SK-N-SH treated with all-trans-retinoic acid at 6 μM for 48 hours (cell line): ENCODE measurements around the gene DROSHA.

Source experiments
- CREB5 ChIP-seq: fragments of 250-450 bp; sonication (Bioruptor Pico); IDR thresholded peaks from 2 replicates; pipeline ENCODE4 v1.5.1; 2020; ENCODE audit warnings: low read depth, mild to moderate bottlenecking, moderate library complexity
- GLIS3 ChIP-seq: fragments of 250-450 bp; sonication (Bioruptor Pico); IDR thresholded peaks from 2 replicates; pipeline ENCODE4 v1.5.0; 2020; ENCODE audit warnings: mild to moderate bottlenecking, moderate library complexity
- RARB ChIP-seq: fragments of 250-450 bp; sonication (Bioruptor Pico); IDR thresholded peaks from 2 replicates; pipeline ENCODE4 v1.8.0; 2021; ENCODE audit warnings: mild to moderate bottlenecking, moderate library complexity
- SNAI2 ChIP-seq: fragments of 250-450 bp; sonication (Bioruptor Pico); IDR thresholded peaks from 2 replicates; pipeline ENCODE4 v1.5.0; 2020; ENCODE audit warnings: mild to moderate bottlenecking, moderate library complexity
- ZFP3 ChIP-seq: fragments of 250-450 bp; sonication (Bioruptor Pico); IDR thresholded peaks from 2 replicates; pipeline ENCODE4 v1.5.0; 2020; ENCODE audit warnings: mild to moderate bottlenecking, moderate library complexity
- ZFP30 ChIP-seq: fragments of 450-650 bp; formaldehyde crosslinking; IDR thresholded peaks from 2 replicates; pipeline ENCODE4 v1.5.0; 2022; ENCODE audit warnings: mild to moderate bottlenecking, moderate library complexity
- ZNF565 ChIP-seq: fragments of 450-650 bp; formaldehyde crosslinking; conservative IDR thresholded peaks from 2 replicates; pipeline ENCODE4 v1.5.0; 2020; ENCODE audit warnings: low read depth, mild to moderate bottlenecking, moderate library complexity
- ZNF8 ChIP-seq: fragments of 450-650 bp; formaldehyde crosslinking; IDR thresholded peaks from 2 replicates; pipeline ENCODE4 v1.5.0; 2020; ENCODE audit warnings: mild to moderate bottlenecking, moderate library complexity
- TF ChIP-seq, protein P1 (sequence below): fragments of 250-450 bp; sonication (Bioruptor Pico); IDR thresholded peaks from 2 replicates; pipeline ENCODE4 v1.5.1; 2021; ENCODE audit warnings: mild to moderate bottlenecking, moderate library complexity
- TF ChIP-seq, protein P2 (sequence below): fragments of 250-450 bp; sonication (Bioruptor Pico); IDR thresholded peaks from 2 replicates; pipeline ENCODE4 v1.8.0; 2020; ENCODE audit warnings: mild to moderate bottlenecking, moderate library complexity, borderline replicate concordance

DNA sequence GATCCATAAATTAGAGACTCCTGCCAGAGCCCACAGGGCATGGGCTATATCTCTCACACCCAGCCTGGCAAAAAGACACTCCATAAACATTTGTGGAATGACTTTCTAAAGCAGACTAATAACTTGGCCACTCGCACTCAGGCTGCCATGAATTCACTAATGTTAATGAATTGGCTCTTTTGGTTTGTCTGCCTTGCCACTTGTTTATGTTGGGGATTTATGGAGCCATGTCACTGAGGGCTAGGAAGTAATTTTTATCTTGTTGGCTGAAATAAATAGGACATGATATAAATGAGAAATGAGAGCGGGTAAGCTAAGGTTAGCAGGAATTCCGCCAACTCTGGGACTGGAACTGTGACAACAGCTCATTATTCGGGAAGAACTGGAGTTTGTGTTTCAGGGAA lies 55.2 kb downstream of the DROSHA start:
- TF ChIP-seq, protein P1, sequence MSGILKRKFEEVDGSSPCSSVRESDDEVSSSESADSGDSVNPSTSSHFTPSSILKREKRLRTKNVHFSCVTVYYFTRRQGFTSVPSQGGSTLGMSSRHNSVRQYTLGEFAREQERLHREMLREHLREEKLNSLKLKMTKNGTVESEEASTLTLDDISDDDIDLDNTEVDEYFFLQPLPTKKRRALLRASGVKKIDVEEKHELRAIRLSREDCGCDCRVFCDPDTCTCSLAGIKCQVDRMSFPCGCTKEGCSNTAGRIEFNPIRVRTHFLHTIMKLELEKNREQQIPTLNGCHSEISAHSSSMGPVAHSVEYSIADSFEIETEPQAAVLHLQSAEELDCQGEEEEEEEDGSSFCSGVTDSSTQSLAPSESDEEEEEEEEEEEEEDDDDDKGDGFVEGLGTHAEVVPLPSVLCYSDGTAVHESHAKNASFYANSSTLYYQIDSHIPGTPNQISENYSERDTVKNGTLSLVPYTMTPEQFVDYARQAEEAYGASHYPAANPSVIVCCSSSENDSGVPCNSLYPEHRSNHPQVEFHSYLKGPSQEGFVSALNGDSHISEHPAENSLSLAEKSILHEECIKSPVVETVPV (CRISPR knock-in tag) = no peak
- TF ChIP-seq, protein P2, sequence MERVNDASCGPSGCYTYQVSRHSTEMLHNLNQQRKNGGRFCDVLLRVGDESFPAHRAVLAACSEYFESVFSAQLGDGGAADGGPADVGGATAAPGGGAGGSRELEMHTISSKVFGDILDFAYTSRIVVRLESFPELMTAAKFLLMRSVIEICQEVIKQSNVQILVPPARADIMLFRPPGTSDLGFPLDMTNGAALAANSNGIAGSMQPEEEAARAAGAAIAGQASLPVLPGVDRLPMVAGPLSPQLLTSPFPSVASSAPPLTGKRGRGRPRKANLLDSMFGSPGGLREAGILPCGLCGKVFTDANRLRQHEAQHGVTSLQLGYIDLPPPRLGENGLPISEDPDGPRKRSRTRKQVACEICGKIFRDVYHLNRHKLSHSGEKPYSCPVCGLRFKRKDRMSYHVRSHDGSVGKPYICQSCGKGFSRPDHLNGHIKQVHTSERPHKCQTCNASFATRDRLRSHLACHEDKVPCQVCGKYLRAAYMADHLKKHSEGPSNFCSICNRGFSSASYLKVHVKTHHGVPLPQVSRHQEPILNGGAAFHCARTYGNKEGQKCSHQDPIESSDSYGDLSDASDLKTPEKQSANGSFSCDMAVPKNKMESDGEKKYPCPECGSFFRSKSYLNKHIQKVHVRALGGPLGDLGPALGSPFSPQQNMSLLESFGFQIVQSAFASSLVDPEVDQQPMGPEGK (CRISPR knock-in tag) = no peak; the same call in 1 of the 2 replicates
- TF ChIP-seq ZFP3 (no peak), ZNF565 (CRISPR knock-in tag) (no peak), SNAI2 (CRISPR knock-in tag) (no peak), RARB (no peak), ZNF8 (CRISPR knock-in tag) (no peak), ZFP30 (CRISPR knock-in tag) (no peak), CREB5 (no peak), GLIS3 (CRISPR knock-in tag) (no peak)
